Measurements from ENCODE around the gene PIK3C2B. TPM values are rescaled to one million over a fixed set of nuclear protein-coding genes. Genes with fewer than 3 reads are reported as not detected.

Gene PIK3C2B
- total RNA-seq, 1 experiment from 2014 or later = 17.4 TPM

DNA sequence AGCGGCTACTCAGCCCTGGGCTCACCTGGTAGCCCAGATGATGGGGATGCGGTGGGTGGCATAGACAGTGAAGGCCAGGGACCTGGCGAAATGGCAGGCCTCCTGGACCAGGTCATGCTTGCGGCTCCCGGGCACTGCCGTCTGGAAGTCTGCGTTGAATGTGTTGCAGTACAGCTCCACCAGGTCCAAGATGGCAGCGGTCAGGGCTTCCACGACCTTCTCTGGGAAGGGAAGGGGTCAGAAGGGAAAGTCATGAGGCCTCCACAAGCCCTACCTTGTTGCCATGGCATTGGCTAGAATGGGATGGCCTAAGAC lies 38.8 kb downstream of the PIK3C2B start:
- intact Hi-C loops (cut with micrococcal nuclease) = no loop called here
- RAD21 ChIA-PET (ENCODE audit: low non-redundant PET in 1 of 2, low total read pairs in 2 of 2, uncharacterized antibody in 2 of 2, unreplicated experiment in 2 of 2) = no interaction called here
- no peak overlapping the region for H3K27ac ChIP-seq (ENCODE audit: low read depth, low read length)
- no peak overlapping the region for H3K4me3 ChIP-seq (replicated peaks in 1 of 2; ENCODE audit: low read depth in 1 of 2, low read length in 2 of 2)
- H3K79me2 ChIP-seq (ENCODE audit: insufficient read depth, low read length) = no peaks in the 10 kb centered on the region
- H3K9ac ChIP-seq (ENCODE audit: low read length) = no peak overlapping the region
- H3K36me3 ChIP-seq (ENCODE audit: control insufficient read depth in 1 of 2, insufficient read depth in 2 of 2, low read length in 2 of 2) = no peaks in the 10 kb centered on the region; a peak in 1 of 4 replicates
- POLR2A ChIA-PET = no interaction called here
- H3K9me2 ChIP-seq (ENCODE audit: insufficient read depth) = no peaks in the 10 kb centered on the region
- BruUV-seq (replicated peaks) = no TSS peak
- no peak for ATAC-seq
- H3K4me2 ChIP-seq (ENCODE audit: low read length) = no peak overlapping the region
- H3K4me1 ChIP-seq (ENCODE audit: control insufficient read depth in 1 of 2, insufficient read depth in 2 of 2, low read length in 2 of 2) = peaks cover 0 to 5% of the 10 kb centered on the region in 2 experiments; a peak in 2 of 4 replicates
- DNase-seq (ENCODE audit: low read depth, low spot score) = no peak
- no peak overlapping the region for H2AFZ ChIP-seq (ENCODE audit: low read depth, low read length, poor library complexity, severe bottlenecking)
- CTCF ChIA-PET = no interaction called here
- no peaks in the 10 kb centered on the region for H3K9me3 ChIP-seq (ENCODE audit: control insufficient read depth in 1 of 2, insufficient read depth in 1 of 2, low read depth in 1 of 2, low read length in 2 of 2)
- no peaks in the 10 kb centered on the region for H4K20me1 ChIP-seq (ENCODE audit: insufficient read depth)
- no peak for TF ChIP-seq RAD21 (IDR thresholded peaks at IDR 0.05; ENCODE audit: low read depth)
- no peak for TF ChIP-seq REST (IDR thresholded peaks at IDR 0.05; ENCODE audit: low read depth)
- TF ChIP-seq ZNF274 (IDR thresholded peaks at IDR 0.05; ENCODE audit: low read depth, low read length) = no peak
- TF ChIP-seq SIN3A (IDR thresholded peaks at IDR 0.05; ENCODE audit: low read depth) = no peak
- TF ChIP-seq CBX3 (IDR thresholded peaks at IDR 0.05; ENCODE audit: low read depth) = no peak
- no peak for TF ChIP-seq POLR2A (IDR thresholded peaks at IDR 0.05; ENCODE audit: borderline replicate concordance, extremely low read depth, insufficient read depth, insufficient read length)
- no peak for TF ChIP-seq JUND (IDR thresholded peaks at IDR 0.05)
- no peak for TF ChIP-seq CTCF (IDR thresholded peaks at IDR 0.05 in 2 of 3, conservative IDR thresholded peaks at IDR 0.05 in 1 of 3; ENCODE audit: borderline replicate concordance in 1 of 3, insufficient read depth in 1 of 3, low read depth in 2 of 3, low read length in 2 of 3)
- TF ChIP-seq, protein P1, sequence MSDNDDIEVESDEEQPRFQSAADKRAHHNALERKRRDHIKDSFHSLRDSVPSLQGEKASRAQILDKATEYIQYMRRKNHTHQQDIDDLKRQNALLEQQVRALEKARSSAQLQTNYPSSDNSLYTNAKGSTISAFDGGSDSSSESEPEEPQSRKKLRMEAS (IDR thresholded peaks at IDR 0.05) = no peak
- no peak for TF ChIP-seq CEBPB (IDR thresholded peaks at IDR 0.05; ENCODE audit: low read depth)
- TF ChIP-seq TCF7L2 (IDR thresholded peaks at IDR 0.05; ENCODE audit: borderline replicate concordance, extremely low read depth, insufficient read depth, insufficient read length) = no peak
- TF ChIP-seq FOSL1 (IDR thresholded peaks at IDR 0.05; ENCODE audit: low read depth) = no peak
- TF ChIP-seq, protein P2, sequence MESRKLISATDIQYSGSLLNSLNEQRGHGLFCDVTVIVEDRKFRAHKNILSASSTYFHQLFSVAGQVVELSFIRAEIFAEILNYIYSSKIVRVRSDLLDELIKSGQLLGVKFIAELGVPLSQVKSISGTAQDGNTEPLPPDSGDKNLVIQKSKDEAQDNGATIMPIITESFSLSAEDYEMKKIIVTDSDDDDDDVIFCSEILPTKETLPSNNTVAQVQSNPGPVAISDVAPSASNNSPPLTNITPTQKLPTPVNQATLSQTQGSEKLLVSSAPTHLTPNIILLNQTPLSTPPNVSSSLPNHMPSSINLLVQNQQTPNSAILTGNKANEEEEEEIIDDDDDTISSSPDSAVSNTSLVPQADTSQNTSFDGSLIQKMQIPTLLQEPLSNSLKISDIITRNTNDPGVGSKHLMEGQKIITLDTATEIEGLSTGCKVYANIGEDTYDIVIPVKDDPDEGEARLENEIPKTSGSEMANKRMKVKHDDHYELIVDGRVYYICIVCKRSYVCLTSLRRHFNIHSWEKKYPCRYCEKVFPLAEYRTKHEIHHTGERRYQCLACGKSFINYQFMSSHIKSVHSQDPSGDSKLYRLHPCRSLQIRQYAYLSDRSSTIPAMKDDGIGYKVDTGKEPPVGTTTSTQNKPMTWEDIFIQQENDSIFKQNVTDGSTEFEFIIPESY (IDR thresholded peaks at IDR 0.05; ENCODE audit: extremely low read depth, insufficient replicate concordance, low read length) = no peak
- TF ChIP-seq SP1 (IDR thresholded peaks at IDR 0.05; ENCODE audit: low read depth) = no peak
- no peak for TF ChIP-seq YY1 (IDR thresholded peaks at IDR 0.05; ENCODE audit: extremely low read depth, insufficient replicate concordance, low read depth, low read length)
- TF ChIP-seq SRF (IDR thresholded peaks at IDR 0.05; ENCODE audit: low read depth) = no peak
- no peak for TF ChIP-seq ZFX (IDR thresholded peaks at IDR 0.05)
- TF ChIP-seq EGR1 (IDR thresholded peaks at IDR 0.05; ENCODE audit: low read depth) = no peak
- no peak for TF ChIP-seq POLR2AphosphoS5 (IDR thresholded peaks at IDR 0.05; ENCODE audit: low read depth, low read length)
- H3K27me3 ChIP-seq (ENCODE audit: insufficient read depth, low read length) = no peaks in the 10 kb centered on the region
